Transverse colon (tissue), 4 donors: Measurements from ENCODE around the gene GEMIN5.

Experiments used
- CTCF ChIP-seq, 5 experiments: fragments of 200-600 bp in 3 of 5; fragments of 450-650 bp in 2 of 5; sonication (generic) in 3 of 5; IDR thresholded peaks; 1 replicate in 2 of 5; 2 replicates in 3 of 5; pipeline ENCODE4 v1.5.1; 2016 to 2017; ENCODE audit warnings: antibody characterized with exemption in 5 of 5, inconsistent platforms in 3 of 5, mild to moderate bottlenecking in 2 of 5, moderate library complexity in 1 of 5
- EP300 ChIP-seq: sonication (generic); formaldehyde crosslinking; IDR thresholded peaks from one replicate; pipeline ENCODE4 v1.6.1; 2017; ENCODE audit warnings: antibody characterized with exemption, low read depth
- POLR2A ChIP-seq: fragments of 450-650 bp; IDR thresholded peaks from one replicate; pipeline ENCODE4 v1.6.1; 2016; ENCODE audit warnings: antibody characterized with exemption, mild to moderate bottlenecking, moderate library complexity
- POLR2AphosphoS5 ChIP-seq, 3 donors: sonication (generic); formaldehyde crosslinking; IDR thresholded peaks; one replicate each; pipeline ENCODE4 v1.6.1; 2016; ENCODE audit warnings: antibody characterized with exemption in 3 of 3

GRCh38 chr5:154900066-154900465 lies 37.9 kb downstream of the GEMIN5 start:
- TF ChIP-seq POLR2AphosphoS5 (IDR thresholded peaks at IDR 0.05) (no peak), EP300 (no peak), CTCF (IDR thresholded peaks at IDR 0.05) (no peak), POLR2A (no peak)
